ENCODE data around the gene CHCHD5.
"Not testable (repeated sequence)": the region's sequence is repeated elsewhere in the genome, so short reads cannot be mapped to it uniquely, and the experiment has no call there.

The CHCHD5 gene

GRCh38 chr2:112584134-112584890, at the start of gene CHCHD5:
CHCHD5 (plus strand) TSS chr2:112584609; CDS start chr2:112584648, 39 bp downstream.
- DNase-seq (peak; percentile 91), ATAC-seq (peak; percentile 94)

- ATAC-seq (no peak), DNase-seq (no peak)
Measured at GRCh38 chr2:112534826-112535225, 49.6 kb upstream of the CHCHD5 start.

- not testable (repeated sequence) for DNase-seq, ATAC-seq
Measured at GRCh38 chr2:112536665-112537064, 47.7 kb upstream of the CHCHD5 start.

- ATAC-seq (no peak), DNase-seq (no peak)
Measured at GRCh38 chr2:112539306-112539705, 45.1 kb upstream of the CHCHD5 start.

- ATAC-seq, result no peak
- DNase-seq, result no peak
Measured at GRCh38 chr2:112540906-112541305, 43.5 kb upstream of the CHCHD5 start.

- peak; percentile 85 for ATAC-seq
- DNase-seq, result peak; percentile 76
Measured at GRCh38 chr2:112541315-112542122, 42.9 kb upstream of the CHCHD5 start.

- peak; percentile 86 for ATAC-seq
- DNase-seq, result peak; percentile 82
Measured at GRCh38 chr2:112542123-112542983, 42.1 kb upstream of the CHCHD5 start, which contains the start of gene POLR1B. POLR1B (plus strand) TSS chr2:112542465; CDS start chr2:112542495, 30 bp downstream.

- peak; percentile 7 for DNase-seq
- ATAC-seq, result no peak
Measured at GRCh38 chr2:112542984-112543661, 41.3 kb upstream of the CHCHD5 start.

- DNase-seq (no peak), ATAC-seq (no peak)
Measured at GRCh38 chr2:112547333-112547732, 37.1 kb upstream of the CHCHD5 start.

GRCh38 chr2:112548980-112549379, 35.4 kb upstream of the CHCHD5 start:
- ATAC-seq, result no peak
- DNase-seq, result no peak

- ATAC-seq (no peak), DNase-seq (no peak)
Measured at GRCh38 chr2:112566104-112566503, 18.3 kb upstream of the CHCHD5 start.

- ATAC-seq, DNase-seq: not testable (repeated sequence)
Measured at GRCh38 chr2:112566508-112566907, 17.9 kb upstream of the CHCHD5 start.

- no peak for DNase-seq
- ATAC-seq, result no peak
Measured at GRCh38 chr2:112572005-112572404, 12.4 kb upstream of the CHCHD5 start.

- ATAC-seq (no peak), DNase-seq (no peak)
Measured at GRCh38 chr2:112577756-112578155, 6.7 kb upstream of the CHCHD5 start.

GRCh38 chr2:112579241-112579640, 5.2 kb upstream of the CHCHD5 start:
- ATAC-seq (no peak), DNase-seq (no peak)

GRCh38 chr2:112580084-112580483, 4.3 kb upstream of the CHCHD5 start:
- DNase-seq (no peak), ATAC-seq (no peak)

GRCh38 chr2:112582314-112582746, 2.1 kb upstream of the CHCHD5 start:
- ATAC-seq (peak; percentile 10), DNase-seq (peak; percentile 28)

GRCh38 chr2:112583497-112584133, 794 bp upstream of the CHCHD5 start:
- no peak for ATAC-seq
- no peak for DNase-seq

GRCh38 chr2:112584891-112585250, 462 bp downstream of the CHCHD5 start:
- no peak for DNase-seq
- no peak for ATAC-seq

GRCh38 chr2:112585400-112585799, 991 bp downstream of the CHCHD5 start:
- ATAC-seq, result no peak
- DNase-seq, result no peak

GRCh38 chr2:112585873-112586464, 1.6 kb downstream of the CHCHD5 start:
- no peak for ATAC-seq
- DNase-seq, result no peak
